ENCODE measurements around the gene NMD3. TPM values are rescaled to one million over a fixed set of nuclear protein-coding genes. Genes with fewer than 3 reads are reported as not detected.
A peak's percentile ranks its signal among the peaks of the same experiment; 100 is the strongest.

Gene NMD3
- total and polyA plus RNA-seq, 12 donors: 22.2 to 76.9 (median 61.4) TPM

DNA sequence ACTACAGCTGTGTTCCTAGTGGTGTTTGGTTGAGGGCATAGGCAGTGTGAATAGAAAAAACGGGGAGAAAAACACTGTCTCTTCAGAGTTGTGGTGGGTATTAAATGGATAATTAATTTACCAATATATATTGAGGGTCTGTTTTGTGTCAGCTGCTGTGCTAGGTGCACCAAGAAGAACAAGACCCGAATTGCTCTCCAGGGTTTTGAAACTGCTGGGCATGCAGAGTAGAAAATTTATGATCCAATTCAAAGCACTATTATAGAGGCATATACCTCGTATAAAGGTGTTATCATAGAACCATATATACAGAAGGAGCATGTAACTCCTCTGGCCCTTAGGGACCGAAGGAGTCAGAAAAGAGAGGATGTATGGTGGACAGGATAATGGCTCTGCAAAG, 1.6 kb upstream of the NMD3 start:
- Histone ChIP-seq H3K27ac (peak overlapping the region in 1 of 10 donors; percentile 98), H3K4me1 (peaks cover 0 to 38% (median 31%) of the 10 kb centered on the region in 9 donors), H3K9me3 (no peaks in the 10 kb centered on the region), H3K27me3 (no peaks in the 10 kb centered on the region), H3K36me3 (peaks cover 0 to 7% (median 0%) of the 10 kb centered on the region in 9 donors), H3K4me3 (no peak overlapping the region)
- no peak for DNase-seq
- intact Hi-C loops (cut with DNase I): loop anchor here in 1 of 10 donors (10.0 kb wide), 1 partner anchor 115 kb away; the partner anchor contains the start of gene B3GALNT1
- TF ChIP-seq, protein P1, sequence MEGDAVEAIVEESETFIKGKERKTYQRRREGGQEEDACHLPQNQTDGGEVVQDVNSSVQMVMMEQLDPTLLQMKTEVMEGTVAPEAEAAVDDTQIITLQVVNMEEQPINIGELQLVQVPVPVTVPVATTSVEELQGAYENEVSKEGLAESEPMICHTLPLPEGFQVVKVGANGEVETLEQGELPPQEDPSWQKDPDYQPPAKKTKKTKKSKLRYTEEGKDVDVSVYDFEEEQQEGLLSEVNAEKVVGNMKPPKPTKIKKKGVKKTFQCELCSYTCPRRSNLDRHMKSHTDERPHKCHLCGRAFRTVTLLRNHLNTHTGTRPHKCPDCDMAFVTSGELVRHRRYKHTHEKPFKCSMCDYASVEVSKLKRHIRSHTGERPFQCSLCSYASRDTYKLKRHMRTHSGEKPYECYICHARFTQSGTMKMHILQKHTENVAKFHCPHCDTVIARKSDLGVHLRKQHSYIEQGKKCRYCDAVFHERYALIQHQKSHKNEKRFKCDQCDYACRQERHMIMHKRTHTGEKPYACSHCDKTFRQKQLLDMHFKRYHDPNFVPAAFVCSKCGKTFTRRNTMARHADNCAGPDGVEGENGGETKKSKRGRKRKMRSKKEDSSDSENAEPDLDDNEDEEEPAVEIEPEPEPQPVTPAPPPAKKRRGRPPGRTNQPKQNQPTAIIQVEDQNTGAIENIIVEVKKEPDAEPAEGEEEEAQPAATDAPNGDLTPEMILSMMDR (IDR thresholded peaks at IDR 0.05): no peak
- ATAC-seq: no peak
- WGBS, 2 donors: 97 to 98% methylated on average over 4 of the region's 4 CpGs

DNA sequence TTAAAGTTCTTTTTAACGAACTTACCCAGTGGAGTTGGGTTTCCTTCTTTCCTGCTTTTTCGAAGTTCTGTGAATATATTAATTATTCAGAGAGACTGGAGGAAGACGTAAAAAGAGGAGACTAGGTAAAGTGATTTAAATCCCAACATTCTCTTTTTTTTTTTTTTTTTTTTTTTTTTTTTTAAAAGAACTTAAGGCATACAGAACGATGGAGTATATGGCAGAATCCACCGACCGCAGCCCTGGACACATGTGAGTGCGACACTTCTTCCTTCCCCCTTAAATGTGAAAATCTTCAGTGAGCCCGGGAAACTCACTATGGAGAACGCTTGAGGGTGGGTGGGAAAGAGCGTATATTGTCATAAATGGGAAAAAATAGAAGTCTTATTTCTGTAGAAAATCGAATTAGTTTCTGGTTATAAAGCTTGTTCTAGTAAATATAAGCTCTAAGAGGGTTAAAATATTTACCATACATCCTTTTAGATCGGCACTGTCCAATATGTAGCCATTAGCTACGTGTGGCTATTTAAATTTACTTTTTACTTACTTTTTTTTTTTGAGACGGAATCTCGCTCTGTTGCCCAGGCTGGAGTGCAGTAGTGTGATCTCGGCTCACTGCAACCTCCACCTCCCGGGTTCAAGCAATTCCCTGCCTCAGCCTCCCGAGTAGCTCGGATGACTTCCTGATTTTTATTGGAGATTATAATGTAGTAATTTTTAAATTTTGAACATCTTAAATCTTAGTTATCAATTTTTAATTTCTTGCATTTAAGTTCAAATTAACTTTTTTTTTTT, 892 bp downstream of the NMD3 start:
- intact Hi-C loops (cut with DNase I): loop anchor here in 4 of 10 donors (5.0 to 10.0 kb wide), 4 partner anchors 117 to 467 kb away; partner anchors contain the start of genes B3GALNT1 (in 2 of the 4) and PPM1L (in 2 of the 4)
- ATAC-seq: peak in 4 of 8 donors; percentile 23 to 61 (median 46)
- H3K4me1 ChIP-seq: peaks cover 0 to 61% (median 47%) of the 10 kb centered on the region in 9 donors
- DNase-seq: peak in 1 of 2 donors; percentile 17
- peaks cover 0 to 32% (median 3%) of the 10 kb centered on the region in 9 donors for H3K36me3 ChIP-seq
- H3K9me3 ChIP-seq: no peaks in the 10 kb centered on the region
- no peaks in the 10 kb centered on the region for H3K27me3 ChIP-seq
- H3K4me3 ChIP-seq: peak overlapping the region; percentile 84 to 99 (median 93)
- H3K27ac ChIP-seq: peak overlapping the region; percentile 87 to 99 (median 97)
- TF ChIP-seq, protein P1 (IDR thresholded peaks at IDR 0.05): no peak
- 5 to 6% methylated on average over 19 of the region's 19 CpGs for WGBS, 2 donors

DNA sequence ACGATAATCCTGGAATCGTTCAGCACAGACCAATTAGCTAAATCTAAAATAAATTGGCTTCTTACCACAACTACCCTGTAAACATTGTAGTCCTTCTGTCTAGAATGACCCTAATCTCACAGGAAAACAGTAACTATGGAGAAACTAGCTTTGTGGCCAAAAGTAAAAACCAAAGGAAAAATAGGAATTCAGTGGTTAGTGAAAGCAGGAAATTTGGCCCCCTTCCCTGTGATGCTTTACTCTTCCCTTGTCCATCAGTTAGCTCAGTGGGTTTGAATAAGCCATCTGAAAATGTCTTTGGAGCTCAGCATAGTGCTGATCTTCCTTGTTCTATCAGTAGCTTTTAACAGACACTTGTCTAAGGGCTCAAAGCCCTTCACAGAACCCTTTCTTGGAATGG, 1.6 kb downstream of the NMD3 start:
- H3K27me3 ChIP-seq: no peaks in the 10 kb centered on the region
- intact Hi-C loops (cut with DNase I): loop anchor here in 4 of 10 donors (5.0 to 10.0 kb wide), 4 partner anchors 118 to 468 kb away; partner anchors contain the start of genes B3GALNT1 (in 2 of the 4) and PPM1L (in 2 of the 4)
- H3K9me3 ChIP-seq: no peaks in the 10 kb centered on the region
- H3K27ac ChIP-seq: peak overlapping the region in 4 of 10 donors; percentile 34 to 98 (median 98)
- ATAC-seq: no peak
- TF ChIP-seq, protein P1 (IDR thresholded peaks at IDR 0.05): no peak
- H3K4me3 ChIP-seq: peak overlapping the region; percentile 19 to 99 (median 93)
- peaks cover 0 to 59% (median 47%) of the 10 kb centered on the region in 9 donors for H3K4me1 ChIP-seq
- no peak for DNase-seq
- 14 to 22% methylated on average over 2 of the region's 2 CpGs for WGBS, 2 donors
- H3K36me3 ChIP-seq: peaks cover 0 to 38% (median 10%) of the 10 kb centered on the region in 9 donors

DNA sequence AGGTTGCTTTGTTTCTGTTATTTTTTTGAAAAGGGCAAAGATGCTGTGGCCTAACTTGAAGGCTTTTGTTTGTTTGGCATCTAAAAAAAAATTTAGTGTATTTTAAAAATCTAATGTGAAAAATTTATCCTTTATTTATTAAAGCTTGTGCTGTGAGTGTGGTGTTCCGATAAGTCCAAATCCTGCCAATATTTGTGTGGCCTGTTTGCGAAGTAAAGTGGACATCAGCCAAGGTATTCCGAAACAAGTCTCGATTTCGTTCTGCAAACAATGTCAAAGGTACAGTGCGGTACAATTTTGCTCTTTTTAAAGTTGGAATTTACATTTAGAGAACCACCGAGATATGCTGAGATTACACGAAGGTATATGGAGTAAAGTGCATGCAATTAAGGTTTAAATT, 3.7 kb downstream of the NMD3 start:
- Histone ChIP-seq H3K4me1 (peaks cover 0 to 61% (median 45%) of the 10 kb centered on the region in 9 donors), H3K36me3 (peaks cover 0 to 59% (median 21%) of the 10 kb centered on the region in 9 donors)
- WGBS, 2 donors: 86 to 87% methylated on average over 8 of the region's 8 CpGs

More for the DNA sequence above, 3.7 kb downstream of the NMD3 start:
- H3K9me3 ChIP-seq: no peaks in the 10 kb centered on the region
- no peaks in the 10 kb centered on the region for H3K27me3 ChIP-seq
- no peak for DNase-seq
- TF ChIP-seq, protein P1 (IDR thresholded peaks at IDR 0.05): no peak
- intact Hi-C loops (cut with DNase I): loop anchor here in 4 of 10 donors (5.0 to 10.0 kb wide), 4 partner anchors 120 to 470 kb away; partner anchors contain the start of genes B3GALNT1 (in 2 of the 4) and PPM1L (in 2 of the 4)
- ATAC-seq: no peak
- H3K4me3 ChIP-seq: no peak overlapping the region
- no peak overlapping the region for H3K27ac ChIP-seq

Data from heart right ventricle (tissue), 16 donors.